K562 (cell line): ENCODE results near the gene NBPF3. TPM values are rescaled to one million over a fixed set of nuclear protein-coding genes. Genes with fewer than 3 reads are reported as not detected.
A peak's percentile ranks its signal among the peaks of the same experiment; 100 is the strongest.
"Not testable (repeated sequence)": the region's sequence is repeated elsewhere in the genome, so short reads cannot be mapped to it uniquely, and the experiment has no call there.

Source experiments
- ATAC-seq: fragments of 200-7000 bp; cut with Tn5 transposase; 3 replicates; pipeline ENCODE4 v1.9.1; 2020; ENCODE audit warnings: moderate library complexity
- BruUV-seq: library from RNA; stranded (reverse); fragments of 400-500 nt; replicated peaks from 2 replicates; lab custom pipeline; 2021; lab: Mats Ljungman, UMichigan
- CTCF ChIA-PET: fragments of 300-600 bp; formaldehyde crosslinking; extraction: SDS; loops from one replicate; lab custom pipeline; 2021; ENCODE audit warnings: low intra/inter-chr PET ratio; lab: Yijun Ruan, JAX
- POLR2A ChIA-PET: fragments of 300-600, 350-650 bp; sonication (Branson Sonifier 250); formaldehyde crosslinking; extraction: SDS; loops from one replicate; lab custom pipeline; 2021; ENCODE audit warnings: antibody characterized with exemption, inconsistent platforms; lab: Yijun Ruan, JAX
- DNase-seq, 4 experiments: peaks; one replicate each; pipeline versions ENCODE4 v3.0.0 to v3.0.0-alpha.2; 2011 to 2018; ENCODE audit warnings: low spot score in 3 of 4, mixed read lengths in 3 of 4; ENCODE audit errors: extremely low read depth in 1 of 4
- FAIRE-seq: peaks from 2 replicates; lab custom pipeline; 2011; peaks lifted over from hg19 to GRCh38; lab: Jason Lieb, UNC
- H2AFZ ChIP-seq: 2 replicates; pipeline ENCODE4 v1.6.0; 2011; ENCODE audit warnings: low read depth, low read length, control low read depth, inconsistent platforms
- H3K27ac ChIP-seq: fragments of 200-600 bp; 3 replicates; pipeline ENCODE4 v1.8.0; 2011; ENCODE audit warnings: low read depth, mild to moderate bottlenecking, control low read depth, inconsistent platforms, low read length, moderate library complexity, mixed read lengths; ENCODE audit errors: extremely low read depth
- H3K27me3 ChIP-seq, 2 experiments: fragments of 300-600 bp in 1 of 2; 2 replicates in 1 of 2; 3 replicates in 1 of 2; pipeline versions ENCODE4 v1.6.0 to v1.8.0; 2011; ENCODE audit warnings: inconsistent platforms in 2 of 2, low read length in 2 of 2, mild to moderate bottlenecking in 1 of 2, mixed read lengths in 1 of 2, moderate library complexity in 1 of 2; ENCODE audit not compliant: control insufficient read depth in 2 of 2, insufficient read depth in 2 of 2
- H3K36me3 ChIP-seq: fragments of 300-600 bp; 3 replicates; pipeline ENCODE4 v1.8.0; 2011; ENCODE audit warnings: mild to moderate bottlenecking, low read length, inconsistent platforms; ENCODE audit not compliant: control insufficient read depth, insufficient read depth
- H3K4me1 ChIP-seq, 2 experiments: fragments of 200-600 bp in 1 of 2; replicated peaks in 1 of 2; 2 replicates in 1 of 2; 3 replicates in 1 of 2; pipeline versions ENCODE4 v1.5.1 to v1.8.0; 2011; ENCODE audit warnings: inconsistent platforms in 2 of 2, low read length in 2 of 2, mild to moderate bottlenecking in 1 of 2, mixed read lengths in 1 of 2, moderate library complexity in 1 of 2; ENCODE audit not compliant: control insufficient read depth in 2 of 2, insufficient read depth in 2 of 2
- H3K4me2 ChIP-seq: 2 replicates; pipeline ENCODE4 v1.6.1; 2011; ENCODE audit warnings: low read length, control low read depth, inconsistent platforms, mixed read lengths; ENCODE audit not compliant: insufficient read depth
- H3K4me3 ChIP-seq: fragments of 200-600 bp; sonication (generic), shearing (Covaris generic); 2 replicates; pipeline ENCODE4 v1.5.1; 2016; ENCODE audit warnings: control low read depth, inconsistent platforms
- H3K79me2 ChIP-seq: fragments of 200-600 bp; 3 replicates; pipeline ENCODE4 v1.8.0; 2011; ENCODE audit warnings: low read length, inconsistent platforms; ENCODE audit not compliant: control insufficient read depth, insufficient read depth
- H3K9ac ChIP-seq, 2 experiments: 2 replicates each; pipeline versions ENCODE4 v1.6.0 to v1.6.1; 2011; ENCODE audit warnings: low read depth in 2 of 2, low read length in 2 of 2, control low read depth in 1 of 2, inconsistent platforms in 1 of 2, mild to moderate bottlenecking in 1 of 2, mixed read lengths in 1 of 2; ENCODE audit not compliant: insufficient read depth in 1 of 2
- H3K9me1 ChIP-seq: one replicate; pipeline ENCODE4 v1.6.0; 2011; ENCODE audit warnings: inconsistent platforms, mild to moderate bottlenecking, low read length, moderate library complexity; ENCODE audit not compliant: control insufficient read depth, insufficient read depth
- H3K9me3 ChIP-seq: replicated peaks from 2 replicates; pipeline ENCODE4 v1.5.1; 2011; ENCODE audit warnings: low read depth, low read length, inconsistent platforms; ENCODE audit not compliant: control insufficient read depth, insufficient read depth
- H4K20me1 ChIP-seq: replicated peaks from 2 replicates; pipeline ENCODE4 v1.6.1; 2011; ENCODE audit warnings: low read length, inconsistent platforms, mixed read lengths; ENCODE audit not compliant: control insufficient read depth, insufficient read depth
- ARID1B ChIP-seq: fragments of 450-650 bp; IDR thresholded peaks from 2 replicates; pipeline ENCODE4 v1.6.1; 2016; ENCODE audit warnings: antibody characterized with exemption, mild to moderate bottlenecking, inconsistent platforms
- BHLHE40 ChIP-seq: IDR thresholded peaks from 2 replicates; pipeline ENCODE4 v1.6.1; 2011; ENCODE audit warnings: low read length, improper control_type of control experiment
- EP400 ChIP-seq: fragments of 450-650 bp; IDR thresholded peaks from 2 replicates; pipeline ENCODE4 v1.6.1; 2017; ENCODE audit warnings: antibody characterized with exemption, mild to moderate bottlenecking, moderate library complexity
- ESRRA ChIP-seq: fragments of 450-650 bp; IDR thresholded peaks from 2 replicates; pipeline ENCODE4 v1.6.1; 2014; ENCODE audit warnings: low read depth, mild to moderate bottlenecking, moderate library complexity, borderline replicate concordance
- FOSL1 ChIP-seq: fragments of 200-800 bp; sonication (Bioruptor generic); conservative IDR thresholded peaks from 2 replicates; pipeline ENCODE4 v1.6.1; 2016; ENCODE audit warnings: missing genetic modification characterization, missing compliant biosample characterization
- HDAC3 ChIP-seq: fragments of 450-650 bp; IDR thresholded peaks from 2 replicates; pipeline ENCODE4 v1.6.1; 2018; ENCODE audit warnings: borderline replicate concordance, mild to moderate bottlenecking, moderate library complexity; ENCODE audit not compliant: partially characterized antibody
- JUN ChIP-seq, 2 experiments: sonication (generic) in 1 of 2; formaldehyde crosslinking in 1 of 2; IDR thresholded peaks; 2 replicates each; pipeline versions ENCODE4 v1.6.1 to v1.8.0; 2012 to 2022; ENCODE audit warnings: borderline replicate concordance in 2 of 2, mild to moderate bottlenecking in 2 of 2, improper control_type of control experiment in 1 of 2, low read depth in 1 of 2, low read length in 1 of 2, missing genetic modification reagents in 1 of 2
- JUND ChIP-seq, 2 experiments: IDR thresholded peaks; 2 replicates in 1 of 2; 3 replicates in 1 of 2; pipeline ENCODE4 v1.6.1; 2011; ENCODE audit warnings: borderline replicate concordance in 2 of 2, low read depth in 2 of 2, low read length in 2 of 2, improper control_type of control experiment in 1 of 2, missing biosample characterization in 1 of 2, missing genetic modification characterization in 1 of 2, missing genetic modification reagents in 1 of 2
- MAFG ChIP-seq: fragments of 450-650 bp; conservative IDR thresholded peaks from 2 replicates; pipeline ENCODE4 v1.6.1; 2016; ENCODE audit warnings: missing genetic modification characterization, missing compliant biosample characterization
- NFE2 ChIP-seq: IDR thresholded peaks from 2 replicates; pipeline ENCODE4 v1.6.1; 2014; ENCODE audit warnings: antibody characterized with exemption, low read depth
- NR2C1 ChIP-seq, 2 experiments: fragments of 450-650 bp; IDR thresholded peaks; 2 replicates each; pipeline ENCODE4 v1.6.1; 2017; ENCODE audit warnings: mild to moderate bottlenecking in 2 of 2, antibody characterized with exemption in 1 of 2, inconsistent platforms in 1 of 2, missing compliant biosample characterization in 1 of 2, missing genetic modification characterization in 1 of 2
- NR2C2 ChIP-seq, 2 experiments: fragments of 200-800 bp in 1 of 2; sonication (Bioruptor generic) in 1 of 2; sonication (generic) in 1 of 2; formaldehyde crosslinking in 1 of 2; IDR thresholded peaks; 2 replicates each; pipeline versions ENCODE4 v1.6.1 to v1.8.0; 2016 to 2022; ENCODE audit warnings: mild to moderate bottlenecking in 1 of 2, missing compliant biosample characterization in 1 of 2, missing genetic modification characterization in 1 of 2, missing genetic modification reagents in 1 of 2
- POLR2H ChIP-seq: IDR thresholded peaks from 2 replicates; pipeline ENCODE4 v1.6.1; 2016; ENCODE audit warnings: missing genetic modification characterization, low read depth, mild to moderate bottlenecking, control low read depth, missing compliant biosample characterization, moderate library complexity
- RFX1 ChIP-seq: fragments of 450-650 bp; IDR thresholded peaks from 2 replicates; pipeline ENCODE4 v1.6.1; 2016; ENCODE audit warnings: mild to moderate bottlenecking, moderate library complexity
- SMAD3 ChIP-seq: fragments of 450-650 bp; formaldehyde crosslinking; conservative IDR thresholded peaks from 2 replicates; pipeline ENCODE4 v1.4.0; 2020; ENCODE audit warnings: mild to moderate bottlenecking
- SMARCA4 ChIP-seq: fragments of 450-650 bp; IDR thresholded peaks from 2 replicates; pipeline ENCODE4 v1.6.1; 2016
- SMARCE1 ChIP-seq: fragments of 450-650 bp; IDR thresholded peaks from 2 replicates; pipeline ENCODE4 v1.7.1; 2016; ENCODE audit warnings: mild to moderate bottlenecking
- SRF ChIP-seq, 2 experiments: fragments of 250-450, 450-650 bp in 1 of 2; sonication (Bioruptor Pico) in 1 of 2; sonication (generic) in 1 of 2; formaldehyde crosslinking; IDR thresholded peaks; 2 replicates each; pipeline versions ENCODE4 v1.5.0 to v1.5.1; 2020 to 2022; ENCODE audit warnings: mild to moderate bottlenecking in 1 of 2, missing genetic modification reagents in 1 of 2
- TEAD4 ChIP-seq, 2 experiments: sonication (generic) in 1 of 2; formaldehyde crosslinking in 1 of 2; IDR thresholded peaks; 2 replicates each; pipeline versions ENCODE4 v1.6.1 to v1.8.0; 2012 to 2022; ENCODE audit warnings: borderline replicate concordance in 1 of 2, inconsistent platforms in 1 of 2, low read length in 1 of 2, mild to moderate bottlenecking in 1 of 2, missing genetic modification reagents in 1 of 2
- TRIM24 ChIP-seq, 2 experiments: fragments of 450-650 bp; IDR thresholded peaks; 2 replicates each; pipeline ENCODE4 v1.6.1; 2016
- ZBTB7A ChIP-seq: IDR thresholded peaks from 2 replicates; pipeline ENCODE4 v1.6.1; 2011; ENCODE audit warnings: low read depth, mild to moderate bottlenecking, low read length, moderate library complexity, borderline replicate concordance; ENCODE audit not compliant: control insufficient read depth
- WGBS: fragments of 100-300 bp; shearing (Covaris generic); methylation state at CpG from one replicate; pipeline ENCODE4 v1.1.6; 2016; ENCODE audit warnings: low coverage, mixed read lengths; ENCODE audit not compliant: insufficient coverage; ENCODE audit errors: missing lambda C conversion rate; 5-methylcytosine and 5-hydroxymethylcytosine counted together
- in situ Hi-C: fragments of 300-500 bp; cut with MboI; formaldehyde crosslinking; loops from 4 replicates; pipeline ENCODE4 v1.15.0; 2018; ENCODE audit warnings: inconsistent platforms, mixed read lengths
- intact Hi-C: fragments of 100-400 bp; cut with micrococcal nuclease; formaldehyde crosslinking; loops from 2 replicates; pipeline ENCODE4 v1.14.2; 2022
- polyA plus RNA-seq, 8 experiments: library from polyadenylated mRNA; depleted of rRNA in 4 of 8; stranded (reverse) in 5 of 8; unstranded in 3 of 8; fragments of >200 nt; fragmentation: Nextera tagmentation in 2 of 8; fragmentation: Illumina TruSeq in 1 of 8; extraction: Ambion mirVana in 2 of 8; extraction: Trizol in 1 of 8; gene quantifications; 2 replicates each; pipeline versions ENCODE4 v1.2.1 to v1.2.3, GENCODE V29; 2011 to 2014; ENCODE audit warnings: inconsistent platforms in 1 of 8, missing spikeins in 1 of 8
- total RNA-seq, 7 experiments: library from RNA; depleted of rRNA in 6 of 7; stranded (reverse); fragments of >200 nt in 6 of 7; fragmentation: Illumina TruSeq in 2 of 7; extraction: Trizol in 2 of 7; gene quantifications; 2 replicates each; pipeline versions ENCODE4 v1.2.1 to v1.2.3, GENCODE V29; 2011 to 2021; ENCODE audit warnings: low replicate concordance in 1 of 7

Gene NBPF3
- total and polyA plus RNA-seq, 9 of the 15 experiments (the other 6 are each of a cell fraction or from before 2014, with no cell fraction given), result 1.5 to 7.3 (median 5.4) TPM

DNA sequence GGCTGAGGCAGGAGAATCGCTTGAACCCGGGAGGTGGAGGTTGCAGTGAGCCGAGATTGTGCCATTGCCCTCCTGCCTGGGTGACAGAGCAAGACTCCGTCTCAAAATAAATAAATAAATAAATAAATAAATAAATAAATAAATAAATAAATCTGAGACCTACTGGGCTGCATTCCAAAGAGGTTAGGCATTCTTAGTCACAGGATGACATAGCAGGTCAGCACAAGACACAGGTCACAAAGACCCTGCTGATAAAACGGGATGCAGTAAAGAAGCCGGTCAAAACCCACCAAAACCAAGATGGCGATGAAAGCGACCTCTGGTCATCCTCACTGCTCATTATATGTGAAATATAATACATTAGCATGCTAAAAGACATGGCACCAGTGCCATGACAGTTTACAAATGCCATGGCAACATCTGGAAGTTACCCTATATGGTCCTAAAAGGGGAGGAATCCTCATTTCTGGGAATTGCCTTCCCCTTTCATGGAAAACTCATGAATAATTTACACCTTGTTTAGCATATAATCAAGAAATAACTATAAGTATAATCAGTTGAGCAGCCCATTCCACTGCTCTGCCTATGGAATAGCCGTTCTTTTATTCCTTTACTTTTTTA, 38.1 kb upstream of the NBPF3 start:
- H3K79me2 ChIP-seq; CTCF ChIA-PET; intact Hi-C loops; in situ Hi-C loops; ATAC-seq; H3K9ac ChIP-seq; POLR2A ChIA-PET; H3K27ac ChIP-seq; H3K4me2 ChIP-seq; H3K36me3 ChIP-seq; H3K9me1 ChIP-seq; H3K4me3 ChIP-seq; H4K20me1 ChIP-seq; BruUV-seq; H3K27me3 ChIP-seq; H3K9me3 ChIP-seq; H3K4me1 ChIP-seq; TF ChIP-seq NR2C2 (CRISPR knock-in tag; IDR thresholded peaks at IDR 0.05); JUN (CRISPR knock-in tag; IDR thresholded peaks at IDR 0.05; ENCODE audit: borderline replicate concordance); TEAD4 (CRISPR knock-in tag; IDR thresholded peaks at IDR 0.05; ENCODE audit: borderline replicate concordance): not testable (repeated sequence)
- 30% methylated on average over 9 of the region's 9 CpGs for WGBS
- H2AFZ ChIP-seq, result peak overlapping the region; percentile 59; the same call in 1 of the 2 replicates
- peak in 1 of 4 experiments; percentile 35 for DNase-seq
- peak; percentile 19 for FAIRE-seq
- 0 out of 2 replicates have a peak, but pooled peaks have one; percentile 24 for TF ChIP-seq SMAD3
- peak; percentile 46 for TF ChIP-seq MAFG (tag)
- peak; percentile 82 for TF ChIP-seq NR2C2 (tag; IDR thresholded peaks at IDR 0.05)
- peak; percentile 30; the same call in 1 of the 2 replicates for TF ChIP-seq ESRRA
- TF ChIP-seq JUN (IDR thresholded peaks at IDR 0.05; ENCODE audit: borderline replicate concordance, low read depth, low read length), result peak; percentile 69
- peak; percentile 64 for TF ChIP-seq NFE2
- TF ChIP-seq EP400, result 0 out of 2 replicates have a peak, but pooled peaks have one; percentile 10
- peak; percentile 41; the same call in 1 of the 2 replicates for TF ChIP-seq TEAD4 (IDR thresholded peaks at IDR 0.05; ENCODE audit: low read length)
- peak; percentile 67; the same call in 1 of the 2 replicates for TF ChIP-seq SMARCA4
- peak; percentile 82 to 96 for TF ChIP-seq SRF (CRISPR knock-in tag; IDR thresholded peaks at IDR 0.05)
- TF ChIP-seq FOSL1 (tag), result peak; percentile 93
- TF ChIP-seq RFX1, result peak; percentile 75
- peak; percentile 26 for TF ChIP-seq HDAC3
- peak; percentile 14; the same call in 1 of the 2 replicates for TF ChIP-seq NR2C1 (IDR thresholded peaks at IDR 0.05)
- TF ChIP-seq NR2C1 (tag; IDR thresholded peaks at IDR 0.05), result peak; percentile 28; the same call in 1 of the 2 replicates
- TF ChIP-seq SMARCE1, result peak; percentile 53; the same call in 1 of the 2 replicates
- TF ChIP-seq ARID1B, result peak; percentile 40; the same call in 1 of the 2 replicates
- peak; percentile 67 for TF ChIP-seq BHLHE40
- 0 out of 2 replicates have a peak, but pooled peaks have one; percentile 41 for TF ChIP-seq ZBTB7A
- TF ChIP-seq POLR2H (tag), result 0 out of 2 replicates have a peak, but pooled peaks have one; percentile 17
- TF ChIP-seq TRIM24 (IDR thresholded peaks at IDR 0.05), result peak in 1 of 2 experiments; percentile 23; a peak in 1 of 4 replicates
- peak; percentile 77 for TF ChIP-seq JUND (IDR thresholded peaks at IDR 0.05; ENCODE audit: borderline replicate concordance, low read depth, low read length)
- TF ChIP-seq JUND (tag; IDR thresholded peaks at IDR 0.05; ENCODE audit: borderline replicate concordance, low read depth, low read length), result peak; percentile 62; the same call in 2 of the 3 replicates
